Stimulated activated naive CD8-positive, alpha-beta T cell treated with anti-CD3 and anti-CD28 coated beads, Interleukin-15, amount 100 ng/mL, for 72 hours (primary cell): Measurements from ENCODE around the gene TCHP.
"Not testable (repeated sequence)": the region's sequence is repeated elsewhere in the genome, so short reads cannot be mapped to it uniquely, and the experiment has no call there.

Source experiments
- ATAC-seq: fragments of 150-1000 bp; cut with Tn5 transposase; 2 replicates; pipeline ENCODE4 v1.10.0; 2021; ENCODE audit warnings: mild to moderate bottlenecking, moderate library complexity
- DNase-seq, 2 donors: peaks; one replicate each; pipeline ENCODE4 v3.0.0; 2021 to 2022
- H3K27ac Mint-ChIP-seq, 2 donors: one replicate each; pipeline ENCODE4 v1.8.0; 2022; ENCODE audit warnings: mild to moderate bottlenecking in 2 of 2, mixed read lengths in 2 of 2, moderate library complexity in 2 of 2
- H3K27me3 Mint-ChIP-seq: one replicate; pipeline ENCODE4 v1.8.0; 2022; ENCODE audit warnings: mixed read lengths
- H3K4me1 Mint-ChIP-seq: one replicate; pipeline ENCODE4 v1.8.0; 2022; ENCODE audit warnings: mild to moderate bottlenecking, mixed read lengths
- H3K4me3 Mint-ChIP-seq, 2 donors: one replicate each; pipeline ENCODE4 v1.8.0; 2022; ENCODE audit warnings: mild to moderate bottlenecking in 2 of 2, mixed read lengths in 2 of 2, moderate library complexity in 1 of 2
- H3K9me3 Mint-ChIP-seq, 2 donors: one replicate each; pipeline ENCODE4 v1.8.0; 2022; ENCODE audit warnings: mixed read lengths in 2 of 2

TCHP gene

DNA sequence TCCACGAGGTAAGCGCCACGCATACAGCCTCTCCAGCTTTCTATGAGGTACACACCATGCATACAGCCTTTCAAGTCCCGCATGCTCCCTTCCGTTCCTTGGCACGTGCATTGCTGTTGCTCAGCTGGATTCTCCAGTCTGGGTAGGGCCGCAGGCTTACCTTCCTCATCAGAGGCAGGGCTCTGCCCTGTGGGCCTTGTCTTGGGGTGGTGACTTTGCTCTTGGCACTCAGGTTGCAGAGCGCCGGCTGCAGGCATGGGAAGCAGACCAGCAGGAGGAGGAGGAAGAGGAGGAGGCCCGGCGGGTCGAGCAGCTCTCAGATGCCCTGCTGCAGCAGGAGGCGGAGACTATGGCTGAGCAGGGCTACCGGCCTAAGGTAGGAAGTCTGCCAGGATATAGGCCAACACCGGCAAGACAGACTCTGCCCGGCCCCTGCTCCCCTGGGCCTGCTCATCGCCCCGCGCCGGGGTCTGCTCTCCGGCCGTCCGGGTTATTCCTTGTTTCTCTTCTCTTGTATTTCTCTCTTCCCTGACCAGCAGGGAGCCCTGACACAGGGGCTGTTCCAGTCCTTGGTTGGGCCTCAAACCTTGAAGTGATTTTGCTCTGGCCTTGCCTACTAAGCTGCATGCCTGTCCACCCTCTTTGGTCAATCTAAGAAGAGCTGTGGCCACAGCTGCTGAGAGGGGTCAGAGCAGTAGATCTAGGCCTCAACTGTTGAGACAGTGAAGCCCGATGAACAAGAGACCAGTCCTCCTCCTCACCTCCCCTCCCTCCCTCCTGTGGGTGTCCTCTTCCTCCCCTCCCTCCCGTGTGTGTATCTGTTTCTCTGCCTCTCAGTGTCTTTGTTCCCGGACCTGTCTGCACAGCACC, 15.3 kb downstream of the TCHP start:
- no peaks in the 10 kb centered on the region for H3K9me3 Mint-ChIP-seq
- no peak overlapping the region for H3K4me3 Mint-ChIP-seq
- peak overlapping the region in 1 of 2 donors; percentile 71 for H3K27ac Mint-ChIP-seq
- no peaks in the 10 kb centered on the region for H3K4me1 Mint-ChIP-seq
- no peaks in the 10 kb centered on the region for H3K27me3 Mint-ChIP-seq
- DNase-seq (no peak), ATAC-seq (no peak)

DNA sequence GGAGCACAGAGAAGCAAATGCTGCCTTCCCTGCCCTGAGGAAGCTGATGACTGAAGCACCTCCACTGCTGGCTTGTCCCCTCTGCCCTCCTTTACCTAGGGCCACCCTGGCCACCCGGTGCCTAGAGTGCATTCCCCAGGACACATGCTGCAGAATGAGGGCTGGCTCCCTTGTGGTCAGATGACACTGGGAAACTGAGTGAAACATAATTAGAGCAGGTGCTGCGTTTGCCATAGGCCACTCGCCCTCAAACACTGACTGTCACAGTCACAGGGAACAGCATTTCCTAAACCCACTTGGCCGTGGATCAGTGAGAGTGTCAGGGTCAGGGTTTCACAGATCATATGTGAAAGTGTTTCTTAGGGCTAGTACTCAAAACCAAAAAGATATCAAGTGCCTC, 16.0 kb downstream of the TCHP start:
- H3K4me3 Mint-ChIP-seq, result no peak overlapping the region
- peak overlapping the region in 1 of 2 donors; percentile 71 for H3K27ac Mint-ChIP-seq
- H3K9me3 Mint-ChIP-seq, result no peaks in the 10 kb centered on the region
- no peak for ATAC-seq
- no peak for DNase-seq
- H3K4me1 Mint-ChIP-seq, result no peaks in the 10 kb centered on the region
- no peaks in the 10 kb centered on the region for H3K27me3 Mint-ChIP-seq

DNA sequence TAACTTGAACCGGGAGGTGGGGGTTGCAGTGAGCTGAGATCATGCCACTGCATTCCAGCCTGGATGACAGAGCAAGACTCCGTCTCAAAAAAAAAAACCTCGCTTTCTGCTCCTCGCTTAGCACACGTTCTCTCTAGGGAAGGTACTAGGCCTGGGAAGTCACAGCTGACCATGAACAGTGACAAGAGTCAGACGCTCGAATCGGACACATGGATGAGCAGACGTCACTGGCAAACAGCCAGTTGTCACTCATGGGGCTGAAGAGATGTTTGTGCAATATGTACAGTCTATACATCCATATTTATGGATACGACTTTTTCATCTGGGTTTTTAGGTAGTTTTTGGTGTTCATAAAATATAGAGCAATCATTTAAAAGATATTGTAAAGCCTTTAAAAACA, 19.4 kb downstream of the TCHP start:
- Mint-ChIP-seq H3K4me1 (no peaks in the 10 kb centered on the region), H3K4me3 (no peak overlapping the region), H3K9me3 (no peaks in the 10 kb centered on the region), H3K27ac (peak overlapping the region in 1 of 2 donors; percentile 53), H3K27me3 (no peaks in the 10 kb centered on the region)
- DNase-seq, result no peak
- no peak for ATAC-seq

DNA sequence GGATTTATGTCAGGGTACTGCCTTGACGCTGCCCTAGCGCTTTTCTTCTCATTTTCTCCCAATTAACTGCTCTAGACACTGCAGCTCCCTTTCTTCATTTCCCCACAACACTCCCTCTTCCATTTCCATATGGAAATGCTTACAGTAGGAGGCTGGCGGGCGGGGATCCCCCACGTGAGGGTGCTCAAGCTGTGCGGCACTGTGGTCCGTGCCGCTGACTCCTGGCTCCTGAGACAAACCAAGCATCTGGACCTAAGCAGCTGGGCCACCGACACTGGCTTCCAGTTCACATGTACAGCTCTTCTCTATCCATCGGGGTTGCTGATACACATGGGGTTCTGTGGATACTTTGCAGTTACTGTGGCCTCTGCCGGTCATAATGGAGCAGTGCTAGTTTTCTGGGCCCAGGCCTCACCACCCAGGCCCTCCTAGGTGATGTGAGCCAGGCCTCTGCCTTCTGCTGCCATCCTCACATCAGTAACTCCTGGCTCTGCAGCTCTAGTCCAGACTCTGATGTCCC, 20.2 kb downstream of the TCHP start:
- H3K27me3 Mint-ChIP-seq, result no peaks in the 10 kb centered on the region
- H3K4me1 Mint-ChIP-seq, result no peaks in the 10 kb centered on the region
- H3K27ac Mint-ChIP-seq, result no peak overlapping the region
- H3K4me3 Mint-ChIP-seq, result no peak overlapping the region
- DNase-seq (no peak), ATAC-seq (no peak)
- H3K9me3 Mint-ChIP-seq, result no peaks in the 10 kb centered on the region

DNA sequence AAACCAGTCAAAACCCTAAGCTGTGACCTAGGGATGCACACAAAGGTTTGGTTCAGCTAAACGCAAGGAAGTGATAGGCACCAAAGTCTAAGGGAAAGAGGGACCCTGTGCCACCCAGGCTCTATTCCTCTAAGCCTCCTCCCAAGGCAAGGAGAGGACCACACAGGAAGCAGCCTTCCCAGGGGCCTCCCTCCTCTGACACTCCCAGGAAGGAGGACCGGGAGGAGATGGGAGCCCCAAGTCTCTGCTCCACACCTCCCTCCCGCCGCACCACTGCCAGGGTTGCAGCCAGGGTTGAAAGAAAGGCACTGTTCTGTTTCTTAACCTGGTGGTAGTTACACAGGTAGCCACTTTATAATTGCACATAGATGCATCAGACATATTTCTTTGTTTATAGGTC, 21.9 kb downstream of the TCHP start:
- DNase-seq (no peak), ATAC-seq (no peak)
- Mint-ChIP-seq H3K27me3 (no peaks in the 10 kb centered on the region), H3K4me1 (no peaks in the 10 kb centered on the region), H3K4me3 (no peak overlapping the region), H3K9me3 (no peaks in the 10 kb centered on the region), H3K27ac (no peak overlapping the region)

DNA sequence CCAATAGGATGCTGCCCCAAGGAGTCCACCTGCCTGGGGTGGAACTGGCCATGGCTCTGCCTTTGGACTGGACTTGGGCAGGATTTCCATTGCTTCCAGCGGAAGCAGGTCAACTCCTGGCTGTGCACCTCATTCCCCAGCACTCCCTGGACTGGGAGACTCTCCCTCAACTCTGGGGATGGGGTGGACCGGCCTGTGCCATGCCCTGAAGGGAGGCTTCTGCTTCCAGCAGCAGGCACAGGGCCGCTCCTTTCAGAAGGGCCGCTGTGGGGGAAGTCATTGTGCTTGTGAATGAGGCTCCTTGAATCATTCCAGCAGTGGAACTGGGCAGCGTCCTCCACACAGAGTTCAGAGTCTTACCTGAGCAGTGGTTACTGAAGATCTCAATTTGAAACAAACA, 23.0 kb downstream of the TCHP start:
- no peak overlapping the region for H3K27ac Mint-ChIP-seq
- no peak for DNase-seq
- H3K9me3 Mint-ChIP-seq, result no peaks in the 10 kb centered on the region
- no peak overlapping the region for H3K4me3 Mint-ChIP-seq
- no peaks in the 10 kb centered on the region for H3K4me1 Mint-ChIP-seq
- ATAC-seq, result no peak
- no peaks in the 10 kb centered on the region for H3K27me3 Mint-ChIP-seq

DNA sequence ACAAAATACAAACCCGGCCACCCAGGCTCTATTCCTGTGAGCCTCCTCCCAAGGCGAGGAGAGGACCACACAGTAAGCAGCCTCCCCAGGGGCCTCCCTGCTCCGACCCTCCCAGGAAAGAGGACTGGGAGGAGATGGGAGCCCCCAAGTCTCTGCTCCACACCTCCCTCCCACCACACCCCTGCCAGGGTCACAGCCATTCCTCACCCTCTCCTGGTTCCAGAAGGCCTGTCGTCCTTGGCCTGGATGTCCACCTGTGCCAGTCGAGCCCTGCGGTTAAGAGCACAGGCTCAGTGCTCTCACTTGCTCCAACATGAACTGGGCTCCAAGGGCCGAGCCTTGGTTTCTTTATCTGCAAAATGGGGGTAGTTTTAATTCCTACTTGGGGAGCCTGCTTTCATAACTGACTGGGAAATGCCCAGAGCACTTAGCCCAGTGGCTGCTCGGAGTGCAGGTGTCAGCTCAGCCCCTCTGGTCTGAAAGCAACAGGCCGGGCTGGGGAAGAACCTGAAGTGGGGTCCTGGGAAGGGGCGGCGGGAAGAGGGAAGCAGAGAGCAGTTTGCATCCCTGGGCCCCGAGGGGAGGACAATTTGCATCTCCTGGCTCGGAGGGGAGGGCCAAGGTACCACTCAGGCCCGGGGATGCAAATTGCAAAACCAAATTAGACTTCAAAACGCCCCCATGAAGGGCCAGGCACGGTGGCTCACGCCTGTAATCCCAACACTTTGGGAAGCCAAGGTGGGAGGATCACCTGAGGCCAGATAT, 23.6 kb downstream of the TCHP start:
- H3K9me3 Mint-ChIP-seq, result no peaks in the 10 kb centered on the region
- H3K27ac Mint-ChIP-seq, result peak overlapping the region in 1 of 2 donors; percentile 90
- no peak overlapping the region for H3K4me3 Mint-ChIP-seq
- no peaks in the 10 kb centered on the region for H3K27me3 Mint-ChIP-seq
- no peak for DNase-seq
- no peaks in the 10 kb centered on the region for H3K4me1 Mint-ChIP-seq
- no peak for ATAC-seq

DNA sequence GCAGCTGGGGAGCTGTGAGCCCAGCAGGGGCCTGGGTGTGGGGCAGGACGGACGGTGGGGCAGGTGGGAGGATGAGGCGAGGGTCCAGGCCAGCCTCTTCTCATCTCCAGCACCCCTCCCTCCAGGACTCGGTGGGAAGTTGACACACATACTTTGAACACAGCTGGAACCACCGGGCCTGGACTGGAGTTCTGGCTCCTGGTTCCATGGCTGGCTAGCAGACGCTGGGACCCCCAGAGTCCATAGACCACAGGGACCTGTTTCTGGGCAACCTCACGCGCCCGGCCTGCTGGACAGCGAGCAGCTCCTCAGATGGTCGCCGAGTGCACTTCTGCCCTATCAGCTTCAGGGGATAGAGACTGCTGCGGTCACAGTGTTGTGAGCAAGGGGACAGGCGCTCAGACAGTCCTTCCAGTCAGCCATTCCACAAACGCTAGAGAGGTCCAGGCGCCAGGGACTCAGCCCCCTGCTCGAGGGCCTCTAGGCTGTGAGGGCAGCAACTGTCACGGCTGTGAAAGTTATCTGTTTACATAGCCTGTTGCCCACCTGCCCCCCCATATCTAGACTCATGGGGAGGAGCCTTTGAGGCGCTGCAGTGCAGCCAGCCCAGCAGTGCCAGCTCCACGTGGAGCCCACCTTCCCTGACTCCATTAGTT, 25.2 kb downstream of the TCHP start:
- Mint-ChIP-seq H3K4me3 (no peak overlapping the region), H3K4me1 (no peaks in the 10 kb centered on the region), H3K27ac (peak overlapping the region in 1 of 2 donors; percentile 85), H3K27me3 (no peaks in the 10 kb centered on the region), H3K9me3 (no peaks in the 10 kb centered on the region)
- DNase-seq (no peak), ATAC-seq (no peak)

DNA sequence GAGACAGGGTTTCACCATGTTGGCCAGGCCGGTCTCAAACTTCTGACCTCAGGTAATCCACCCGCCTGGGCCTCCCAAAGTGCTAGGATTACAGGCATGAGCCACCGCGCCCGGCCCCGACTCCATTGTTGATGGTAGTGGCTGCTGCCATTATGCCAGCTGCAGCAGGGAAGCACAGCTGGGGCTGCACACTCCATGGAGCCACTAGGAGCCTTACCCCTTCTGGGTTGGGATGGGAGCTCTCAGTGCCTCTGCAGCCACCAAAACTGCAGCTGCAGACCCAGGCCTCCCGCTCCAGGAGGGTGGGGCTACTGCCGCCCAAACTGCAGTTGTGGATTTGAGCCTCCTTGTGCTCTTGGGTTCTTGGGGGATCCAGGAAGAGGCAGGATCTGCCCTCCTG, 25.9 kb downstream of the TCHP start:
- H3K4me3 Mint-ChIP-seq, result no peak overlapping the region
- H3K9me3 Mint-ChIP-seq, result no peaks in the 10 kb centered on the region
- ATAC-seq, result no peak
- H3K27ac Mint-ChIP-seq, result no peak overlapping the region
- no peaks in the 10 kb centered on the region for H3K4me1 Mint-ChIP-seq
- H3K27me3 Mint-ChIP-seq, result no peaks in the 10 kb centered on the region
- DNase-seq, result no peak

DNA sequence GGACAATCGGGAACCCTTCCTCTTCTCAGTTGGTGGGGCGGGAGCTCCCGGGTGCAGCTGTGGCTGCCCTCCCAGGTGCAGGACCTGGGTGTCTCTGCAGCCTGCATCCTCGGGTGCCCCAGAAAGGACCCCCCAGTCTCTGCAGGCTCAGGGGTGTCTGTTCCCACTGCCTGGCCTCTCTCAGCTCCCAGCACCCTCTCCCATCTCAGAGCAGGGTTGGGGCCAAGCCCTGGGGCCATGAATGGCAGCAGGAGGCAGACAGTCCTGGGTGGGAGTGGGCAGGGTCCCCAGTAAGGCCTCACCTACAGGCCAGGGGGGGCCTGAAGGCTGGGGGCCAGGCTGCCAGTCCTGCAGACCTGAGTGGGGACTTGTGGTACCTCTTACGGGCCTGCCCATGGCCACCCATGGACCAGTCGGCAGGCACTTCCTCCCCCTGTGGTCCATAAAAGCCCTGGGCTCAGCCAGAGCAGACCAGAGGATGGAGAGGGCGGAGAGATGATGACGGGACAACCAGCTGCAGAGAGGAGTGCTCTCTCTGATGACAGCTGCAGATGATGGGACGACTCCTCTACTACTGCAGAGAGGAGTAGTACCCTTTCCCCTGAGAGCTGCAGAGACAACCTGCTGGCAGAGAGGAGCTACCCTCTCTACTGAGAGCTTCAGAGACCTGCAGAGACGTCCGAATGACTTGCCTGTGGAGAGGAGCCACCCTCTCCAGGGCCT, 26.6 kb downstream of the TCHP start:
- Mint-ChIP-seq H3K27ac (no peak overlapping the region), H3K4me1 (no peaks in the 10 kb centered on the region), H3K9me3 (no peaks in the 10 kb centered on the region), H3K4me3 (no peak overlapping the region), H3K27me3 (no peaks in the 10 kb centered on the region)
- ATAC-seq (no peak), DNase-seq (no peak)

DNA sequence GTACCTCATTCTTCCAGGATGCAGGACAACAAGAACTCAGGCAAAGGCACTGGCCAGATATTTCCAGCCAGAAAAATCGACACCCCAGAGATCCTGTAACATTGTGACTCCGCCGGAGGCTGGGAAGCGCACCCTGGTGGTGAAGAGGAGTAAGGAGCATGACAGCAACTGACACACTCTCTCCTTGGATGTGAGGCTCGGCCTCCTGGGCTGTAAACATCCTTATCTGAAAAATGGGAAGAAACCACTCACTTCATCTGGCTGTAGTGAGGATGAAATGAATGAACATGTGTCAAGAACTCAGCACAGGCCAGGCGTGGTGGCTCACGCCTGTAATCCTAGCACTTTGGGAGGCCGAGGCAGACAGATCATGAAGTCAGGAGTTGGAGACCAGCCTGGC, 27.5 kb downstream of the TCHP start:
- H3K27ac Mint-ChIP-seq, result peak overlapping the region in 1 of 2 donors; percentile 38
- peak in 1 of 2 donors; percentile 22 for DNase-seq
- no peaks in the 10 kb centered on the region for H3K27me3 Mint-ChIP-seq
- H3K9me3 Mint-ChIP-seq, result no peaks in the 10 kb centered on the region
- H3K4me3 Mint-ChIP-seq, result no peak overlapping the region
- peak; percentile 63 for ATAC-seq
- no peaks in the 10 kb centered on the region for H3K4me1 Mint-ChIP-seq

DNA sequence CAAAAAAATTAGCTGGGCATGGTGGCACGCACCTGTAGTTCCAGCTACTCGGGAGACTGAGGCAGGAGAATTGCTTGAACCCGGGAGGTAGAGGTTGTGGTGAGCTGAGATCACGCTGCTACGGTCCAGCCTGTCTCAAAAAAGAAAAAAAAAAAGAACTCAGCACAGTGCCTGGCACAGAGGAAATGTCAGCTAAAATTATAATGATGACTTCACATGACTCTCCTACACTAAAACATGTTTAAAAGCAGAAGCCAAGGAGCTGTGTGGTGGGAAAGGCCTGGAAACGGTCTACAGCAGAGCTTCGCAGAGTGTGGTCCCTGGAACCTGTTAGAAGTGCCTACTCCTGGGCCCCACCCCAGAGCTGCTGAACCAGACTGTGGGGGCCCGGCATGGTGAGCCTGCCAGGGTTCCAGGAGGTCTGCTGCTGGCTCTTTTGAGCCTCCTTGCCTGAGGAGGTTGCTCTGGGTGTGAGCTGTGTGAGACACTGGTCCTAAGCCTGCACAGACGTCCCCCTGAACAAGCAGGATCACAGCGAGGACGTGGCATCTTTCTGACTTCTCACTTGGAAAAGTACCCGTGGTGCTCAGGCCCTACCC, 28.1 kb downstream of the TCHP start:
- ATAC-seq (no peak), DNase-seq (no peak)
- H3K9me3 Mint-ChIP-seq, result no peaks in the 10 kb centered on the region
- H3K27ac Mint-ChIP-seq, result no peak overlapping the region
- no peaks in the 10 kb centered on the region for H3K4me1 Mint-ChIP-seq
- H3K4me3 Mint-ChIP-seq, result no peak overlapping the region
- H3K27me3 Mint-ChIP-seq, result no peaks in the 10 kb centered on the region

DNA sequence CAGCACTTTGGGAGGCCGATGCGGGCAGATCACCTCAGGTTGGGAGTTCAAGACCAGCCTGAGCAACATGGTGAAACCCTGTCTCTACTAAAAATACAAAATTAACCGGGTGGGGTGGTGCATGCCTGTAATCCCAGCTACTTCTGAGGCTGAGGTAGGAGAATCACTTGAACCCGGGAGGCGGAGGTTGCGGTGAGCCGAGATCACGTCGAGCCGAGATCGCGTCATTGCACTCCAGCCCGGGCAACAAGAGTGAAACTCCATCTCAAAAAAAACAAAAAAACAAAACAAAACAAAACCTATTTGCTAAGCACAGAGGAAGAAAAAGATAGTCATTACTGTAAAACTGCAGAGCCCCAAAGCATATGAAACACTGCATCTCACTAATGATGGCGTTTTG, 29.3 kb downstream of the TCHP start:
- not testable (repeated sequence) for H3K4me3 Mint-ChIP-seq, ATAC-seq, H3K27ac Mint-ChIP-seq, H3K4me1 Mint-ChIP-seq, DNase-seq, H3K9me3 Mint-ChIP-seq, H3K27me3 Mint-ChIP-seq

DNA sequence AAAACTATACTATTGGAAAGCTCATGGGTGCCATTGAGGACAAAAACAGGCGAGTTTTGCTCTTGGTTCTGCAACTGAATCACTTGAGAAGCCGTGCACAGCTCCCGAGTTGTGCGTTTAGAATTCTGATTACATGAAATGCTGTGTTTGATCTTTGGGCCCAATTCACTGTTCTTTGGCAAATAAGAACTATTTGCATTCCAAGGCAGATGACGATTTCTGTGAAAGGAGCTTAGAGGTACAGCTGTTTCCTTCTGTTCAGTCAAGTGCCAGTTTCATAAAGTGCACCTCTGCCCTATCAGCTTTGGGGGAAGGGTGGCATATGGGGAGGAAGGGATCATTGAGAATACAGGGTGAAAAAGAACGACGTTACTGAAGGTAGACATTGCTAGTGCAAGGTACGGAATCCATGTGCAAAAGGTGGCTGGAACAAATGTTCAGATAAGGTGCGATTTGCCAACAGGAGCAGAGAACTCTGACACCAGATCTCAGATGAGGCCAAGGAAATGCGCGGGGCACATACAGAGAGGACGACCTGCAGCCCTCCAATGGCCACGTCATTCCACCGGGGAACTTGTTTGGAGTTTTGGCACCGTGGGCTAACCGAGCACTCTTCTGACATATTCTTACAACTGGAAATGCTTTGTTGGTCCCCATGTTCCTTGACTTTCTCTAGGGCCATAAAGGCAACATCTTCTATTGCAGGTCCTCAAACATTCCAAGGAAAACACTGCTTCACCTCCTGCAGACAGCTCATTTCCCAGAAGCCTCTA, 30.1 kb downstream of the TCHP start:
- H3K27ac Mint-ChIP-seq, result no peak overlapping the region
- H3K4me1 Mint-ChIP-seq, result no peaks in the 10 kb centered on the region
- no peaks in the 10 kb centered on the region for H3K9me3 Mint-ChIP-seq
- H3K4me3 Mint-ChIP-seq, result no peak overlapping the region
- no peaks in the 10 kb centered on the region for H3K27me3 Mint-ChIP-seq
- ATAC-seq (no peak), DNase-seq (no peak)
